ENCODE results near the gene BHLHA9. TPM values are rescaled to one million over a fixed set of nuclear protein-coding genes. Genes with fewer than 3 reads are reported as not detected.
A peak's percentile ranks its signal among the peaks of the same experiment; 100 is the strongest.

Gene BHLHA9
- not detected for total RNA-seq
- not detected for total RNA-seq (2013)

DNA sequence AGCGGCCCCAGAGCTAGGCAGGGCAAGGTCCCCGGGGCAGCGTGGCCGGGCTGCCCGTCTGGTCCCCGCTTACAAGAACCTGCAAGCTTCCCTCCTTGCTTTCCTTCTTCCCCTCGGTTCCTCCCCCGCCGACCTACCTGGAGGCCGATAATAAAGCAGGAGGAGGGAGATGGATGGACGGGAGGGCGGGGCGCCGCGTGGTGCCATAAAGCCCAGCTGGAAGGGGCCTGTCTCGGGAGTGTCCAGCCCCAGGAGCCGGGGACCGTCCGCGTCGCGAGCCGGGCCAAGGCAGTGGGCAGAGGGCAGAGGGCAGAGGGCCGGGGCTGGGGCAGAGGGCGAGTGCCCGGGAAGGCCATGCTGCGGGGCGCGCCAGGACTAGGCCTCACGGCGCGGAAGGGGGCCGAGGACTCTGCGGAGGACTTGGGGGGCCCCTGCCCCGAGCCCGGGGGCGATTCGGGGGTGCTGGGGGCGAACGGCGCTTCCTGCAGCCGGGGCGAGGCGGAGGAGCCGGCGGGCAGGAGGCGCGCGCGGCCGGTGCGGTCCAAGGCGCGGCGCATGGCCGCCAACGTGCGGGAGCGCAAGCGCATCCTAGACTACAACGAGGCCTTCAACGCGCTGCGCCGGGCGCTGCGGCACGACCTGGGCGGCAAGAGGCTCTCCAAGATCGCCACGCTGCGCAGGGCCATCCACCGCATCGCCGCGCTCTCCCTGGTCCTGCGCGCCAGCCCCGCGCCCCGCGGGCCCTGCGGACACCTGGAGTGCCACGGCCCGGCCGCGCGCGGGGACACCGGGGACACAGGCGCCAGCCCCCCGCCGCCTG is at the start of gene BHLHA9:
TSS of gene BHLHA9 (plus strand) at position 235 of the 820 bp plus-strand sequence. CDS start at position 355, 120 bp downstream.
- 13% methylated on average over 90 of the region's 93 CpGs for WGBS (ENCODE audit: insufficient coverage)
- Mint-ChIP-seq H3K36me3 (no peaks in the 10 kb centered on the region), H3K9me3 (no peaks in the 10 kb centered on the region), H3K4me3 (peak within 1 kb of the TSS; percentile 98), H3K27me3 (ENCODE audit: low read depth in 2 of 2) (peaks cover 17 to 27% of the 10 kb centered on the region in 2 donors), H3K27ac (no peak within 1 kb of the TSS), H3K4me1 (peaks cover 13 to 16% of the 10 kb centered on the region in 2 donors)
- no peak within 1 kb of the TSS for H3K27ac ChIP-seq (ENCODE audit: low read length)
- intact Hi-C loops (cut with micrococcal nuclease), result no loop called here
- peaks cover 15% of the 10 kb centered on the region for H3K4me1 ChIP-seq (ENCODE audit: control insufficient read depth, insufficient read depth, low read length)
- H3K36me3 ChIP-seq (ENCODE audit: control insufficient read depth, insufficient read depth, low read length), result no peaks in the 10 kb centered on the region
- H3K9me3 ChIP-seq (ENCODE audit: control insufficient read depth, insufficient read depth, low read length), result no peaks in the 10 kb centered on the region
- DNase-seq (no peak), ATAC-seq (no peak)
- H3K27me3 ChIP-seq (ENCODE audit: control insufficient read depth, insufficient read depth, low read length), result peaks cover 16% of the 10 kb centered on the region
- no peak within 1 kb of the TSS for H3K4me3 ChIP-seq (ENCODE audit: low read length)
- TF ChIP-seq, protein P1, sequence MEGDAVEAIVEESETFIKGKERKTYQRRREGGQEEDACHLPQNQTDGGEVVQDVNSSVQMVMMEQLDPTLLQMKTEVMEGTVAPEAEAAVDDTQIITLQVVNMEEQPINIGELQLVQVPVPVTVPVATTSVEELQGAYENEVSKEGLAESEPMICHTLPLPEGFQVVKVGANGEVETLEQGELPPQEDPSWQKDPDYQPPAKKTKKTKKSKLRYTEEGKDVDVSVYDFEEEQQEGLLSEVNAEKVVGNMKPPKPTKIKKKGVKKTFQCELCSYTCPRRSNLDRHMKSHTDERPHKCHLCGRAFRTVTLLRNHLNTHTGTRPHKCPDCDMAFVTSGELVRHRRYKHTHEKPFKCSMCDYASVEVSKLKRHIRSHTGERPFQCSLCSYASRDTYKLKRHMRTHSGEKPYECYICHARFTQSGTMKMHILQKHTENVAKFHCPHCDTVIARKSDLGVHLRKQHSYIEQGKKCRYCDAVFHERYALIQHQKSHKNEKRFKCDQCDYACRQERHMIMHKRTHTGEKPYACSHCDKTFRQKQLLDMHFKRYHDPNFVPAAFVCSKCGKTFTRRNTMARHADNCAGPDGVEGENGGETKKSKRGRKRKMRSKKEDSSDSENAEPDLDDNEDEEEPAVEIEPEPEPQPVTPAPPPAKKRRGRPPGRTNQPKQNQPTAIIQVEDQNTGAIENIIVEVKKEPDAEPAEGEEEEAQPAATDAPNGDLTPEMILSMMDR (IDR thresholded peaks at IDR 0.05), result no peak

DNA sequence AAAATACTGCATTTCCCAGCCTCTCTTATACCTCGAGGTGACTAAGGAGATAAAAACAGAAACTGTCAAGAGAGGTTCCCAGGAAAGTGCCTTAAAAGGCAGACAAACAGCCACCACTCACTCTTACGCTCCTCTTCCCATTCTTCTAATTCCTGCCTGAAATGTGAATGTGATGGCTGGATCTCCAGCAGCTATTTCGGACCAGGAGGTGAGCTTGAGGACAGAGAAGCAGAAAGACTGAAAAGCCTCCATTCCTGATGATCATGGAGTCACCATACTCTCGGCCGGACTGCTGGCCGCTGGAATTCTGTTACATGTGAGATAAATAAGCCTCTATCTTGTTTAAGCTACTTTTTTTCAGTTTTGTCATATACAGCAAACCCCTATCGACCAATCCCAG is 49.0 kb upstream of the BHLHA9 start:
- TF ChIP-seq, protein P1 (IDR thresholded peaks at IDR 0.05), result no peak
- Mint-ChIP-seq H3K27ac (no peak overlapping the region), H3K9me3 (no peaks in the 10 kb centered on the region), H3K4me3 (no peak overlapping the region), H3K36me3 (no peaks in the 10 kb centered on the region), H3K4me1 (peaks cover 0 to 2% of the 10 kb centered on the region in 2 donors), H3K27me3 (ENCODE audit: low read depth in 2 of 2) (peaks cover 0 to 8% of the 10 kb centered on the region in 2 donors)
- intact Hi-C loops (cut with micrococcal nuclease), result no loop called here
- no peak for DNase-seq
- Histone ChIP-seq H3K4me3 (ENCODE audit: low read length) (no peak overlapping the region), H3K4me1 (ENCODE audit: control insufficient read depth, insufficient read depth, low read length) (no peaks in the 10 kb centered on the region), H3K27me3 (ENCODE audit: control insufficient read depth, insufficient read depth, low read length) (no peaks in the 10 kb centered on the region), H3K36me3 (ENCODE audit: control insufficient read depth, insufficient read depth, low read length) (no peaks in the 10 kb centered on the region), H3K9me3 (ENCODE audit: control insufficient read depth, insufficient read depth, low read length) (no peaks in the 10 kb centered on the region), H3K27ac (ENCODE audit: low read length) (no peak overlapping the region)
- WGBS (ENCODE audit: insufficient coverage), result 90% methylated on average over 6 of the region's 7 CpGs
- ATAC-seq, result no peak

DNA sequence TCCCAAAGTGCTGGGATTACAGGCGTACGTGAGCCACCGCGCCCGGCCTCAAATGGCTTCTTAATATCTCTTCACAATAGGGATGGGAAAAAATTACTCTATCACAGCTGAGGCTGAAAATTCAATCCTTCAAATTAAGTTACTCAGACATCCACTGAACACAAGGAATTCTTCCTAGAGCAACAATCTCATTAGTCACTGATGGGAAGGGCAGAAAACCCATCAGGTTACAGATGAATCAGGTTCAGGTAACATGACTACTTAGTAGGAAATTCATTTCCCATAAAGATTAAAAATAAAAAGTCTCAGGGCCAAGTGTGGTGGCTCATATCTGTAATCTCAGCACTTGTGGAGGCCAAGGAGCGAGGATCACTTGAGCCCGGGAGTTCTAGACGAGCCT is 47.9 kb upstream of the BHLHA9 start:
- Mint-ChIP-seq H3K4me1 (peaks cover 0 to 6% of the 10 kb centered on the region in 2 donors), H3K4me3 (no peak overlapping the region), H3K36me3 (no peaks in the 10 kb centered on the region), H3K27me3 (ENCODE audit: low read depth in 2 of 2) (peaks cover 0 to 6% of the 10 kb centered on the region in 2 donors), H3K27ac (no peak overlapping the region), H3K9me3 (no peaks in the 10 kb centered on the region)
- intact Hi-C loops (cut with micrococcal nuclease), result no loop called here
- Histone ChIP-seq H3K4me3 (ENCODE audit: low read length) (no peak overlapping the region), H3K9me3 (ENCODE audit: control insufficient read depth, insufficient read depth, low read length) (no peaks in the 10 kb centered on the region), H3K36me3 (ENCODE audit: control insufficient read depth, insufficient read depth, low read length) (peaks cover 2% of the 10 kb centered on the region), H3K4me1 (ENCODE audit: control insufficient read depth, insufficient read depth, low read length) (peaks cover 5% of the 10 kb centered on the region), H3K27me3 (ENCODE audit: control insufficient read depth, insufficient read depth, low read length) (no peaks in the 10 kb centered on the region), H3K27ac (ENCODE audit: low read length) (no peak overlapping the region)
- DNase-seq (no peak), ATAC-seq (no peak)
- WGBS (ENCODE audit: insufficient coverage), result 96% methylated on average over 8 of the region's 8 CpGs
- TF ChIP-seq, protein P1 (IDR thresholded peaks at IDR 0.05), result no peak

Measured in natural killer cell (primary cell).